Activated CD4-positive, CD25-positive, alpha-beta regulatory T cell (primary cell): ENCODE data around the gene UBE2J2.

Experiments used
- DNase-seq, 4 experiments: peaks; one replicate each; lab custom pipeline; 2025; lab: John Stamatoyannopoulos, UW

UBE2J2 gene

GRCh38 chr1:1226566-1227362, 46.9 kb downstream of the UBE2J2 start:
- no peak for DNase-seq

- no peak for DNase-seq
Observed at GRCh38 chr1:1225913-1226312, 47.7 kb downstream of the UBE2J2 start.

GRCh38 chr1:1225238-1225845, 48.3 kb downstream of the UBE2J2 start:
- DNase-seq, result no peak

GRCh38 chr1:1223891-1224290, 49.8 kb downstream of the UBE2J2 start:
- no peak for DNase-seq

- DNase-seq, result no peak
Observed at GRCh38 chr1:1223321-1223720, 50.3 kb downstream of the UBE2J2 start.

- DNase-seq, result no peak
Observed at GRCh38 chr1:1222575-1223225, 51.0 kb downstream of the UBE2J2 start.

- DNase-seq, result no peak
Observed at GRCh38 chr1:1221887-1222574, 51.6 kb downstream of the UBE2J2 start.

GRCh38 chr1:1220197-1220596, 53.5 kb downstream of the UBE2J2 start:
- DNase-seq, result no peak

GRCh38 chr1:1219341-1219740, 54.3 kb downstream of the UBE2J2 start:
- DNase-seq, result peak in 1 of 4 experiments; percentile 30

GRCh38 chr1:1218524-1219200, 55.0 kb downstream of the UBE2J2 start:
- no peak for DNase-seq

GRCh38 chr1:1217621-1218523, 55.8 kb downstream of the UBE2J2 start:
- DNase-seq, result no peak

- no peak for DNase-seq
Observed at GRCh38 chr1:1216770-1217620, 56.7 kb downstream of the UBE2J2 start.

- no peak for DNase-seq
Observed at GRCh38 chr1:1215881-1216605, 57.6 kb downstream of the UBE2J2 start.

- DNase-seq, result no peak
Observed at GRCh38 chr1:1215080-1215676, 58.5 kb downstream of the UBE2J2 start.

GRCh38 chr1:1213345-1214265, 60.0 kb downstream of the UBE2J2 start, which contains the start of gene TNFRSF4:
Gene TNFRSF4, minus strand, starts transcription at chr1:1214153. Its CDS starts 26 bp downstream, at chr1:1214127.
- DNase-seq, result no peak

- no peak for DNase-seq
Observed at GRCh38 chr1:1212780-1213344, 60.8 kb downstream of the UBE2J2 start.
